Mesothelial cell of epicardium (in vitro differentiated cells): ENCODE results near the gene PROB1. TPM values are rescaled to one million over a fixed set of nuclear protein-coding genes. Genes with fewer than 3 reads are reported as not detected.

Source experiments
- DNase-seq, 2 experiments: peaks; one replicate each; pipeline ENCODE4 v3.0.0; 2021; ENCODE audit warnings: low spot score in 2 of 2; ENCODE audit not compliant: unreplicated experiment in 2 of 2
- H3K27ac Mint-ChIP-seq: 2 replicates; pipeline ENCODE4 v1.8.0; 2021; ENCODE audit warnings: mixed read lengths
- H3K27me3 Mint-ChIP-seq: 2 replicates; pipeline ENCODE4 v1.8.0; 2021; ENCODE audit warnings: low read depth, mixed read lengths
- H3K36me3 Mint-ChIP-seq: 2 replicates; pipeline ENCODE4 v1.8.0; 2021; ENCODE audit warnings: mixed read lengths
- H3K4me1 Mint-ChIP-seq: 2 replicates; pipeline ENCODE4 v1.8.0; 2021; ENCODE audit warnings: mixed read lengths
- H3K4me3 Mint-ChIP-seq: 2 replicates; pipeline ENCODE4 v1.8.0; 2021; ENCODE audit warnings: mild to moderate bottlenecking, moderate library complexity, mixed read lengths
- H3K9me3 Mint-ChIP-seq: 2 replicates; pipeline ENCODE4 v1.8.0; 2021; ENCODE audit warnings: mixed read lengths
- total RNA-seq: library from RNA; stranded (reverse); gene quantifications from 3 replicates; pipeline ENCODE4 v1.2.1, GENCODE V29; 2021
- TF ChIP-seq, protein P1 (sequence below): fragments of 200-600 bp; sonication (generic); IDR thresholded peaks from one replicate; pipeline ENCODE4 v1.5.0; 2021; ENCODE audit warnings: antibody characterized with exemption; ENCODE audit not compliant: unreplicated experiment

The PROB1 gene
- total RNA-seq, 1 donor from 2014 or later: 1.6 TPM

- Mint-ChIP-seq H3K4me1 (peaks cover 30% of the 10 kb centered on the region), H3K27ac (peak overlapping the region; percentile 99), H3K9me3 (no peaks in the 10 kb centered on the region), H3K27me3 (no peaks in the 10 kb centered on the region), H3K36me3 (peaks cover 17% of the 10 kb centered on the region), H3K4me3 (peak overlapping the region; percentile 96)
- DNase-seq: no peak
- TF ChIP-seq, protein P1, sequence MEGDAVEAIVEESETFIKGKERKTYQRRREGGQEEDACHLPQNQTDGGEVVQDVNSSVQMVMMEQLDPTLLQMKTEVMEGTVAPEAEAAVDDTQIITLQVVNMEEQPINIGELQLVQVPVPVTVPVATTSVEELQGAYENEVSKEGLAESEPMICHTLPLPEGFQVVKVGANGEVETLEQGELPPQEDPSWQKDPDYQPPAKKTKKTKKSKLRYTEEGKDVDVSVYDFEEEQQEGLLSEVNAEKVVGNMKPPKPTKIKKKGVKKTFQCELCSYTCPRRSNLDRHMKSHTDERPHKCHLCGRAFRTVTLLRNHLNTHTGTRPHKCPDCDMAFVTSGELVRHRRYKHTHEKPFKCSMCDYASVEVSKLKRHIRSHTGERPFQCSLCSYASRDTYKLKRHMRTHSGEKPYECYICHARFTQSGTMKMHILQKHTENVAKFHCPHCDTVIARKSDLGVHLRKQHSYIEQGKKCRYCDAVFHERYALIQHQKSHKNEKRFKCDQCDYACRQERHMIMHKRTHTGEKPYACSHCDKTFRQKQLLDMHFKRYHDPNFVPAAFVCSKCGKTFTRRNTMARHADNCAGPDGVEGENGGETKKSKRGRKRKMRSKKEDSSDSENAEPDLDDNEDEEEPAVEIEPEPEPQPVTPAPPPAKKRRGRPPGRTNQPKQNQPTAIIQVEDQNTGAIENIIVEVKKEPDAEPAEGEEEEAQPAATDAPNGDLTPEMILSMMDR: no peak
These were observed 52.5 kb downstream of the PROB1 start for GRCh38 chr5:139342423-139342723.

GRCh38 chr5:139341689-139342422, 53.0 kb downstream of the PROB1 start, which contains the start of gene PAIP2:
Gene PAIP2, plus strand, starts transcription at chr5:139341854. Its CDS starts 21,931 bp downstream, at chr5:139363785.
- Mint-ChIP-seq H3K36me3 (peaks cover 15% of the 10 kb centered on the region), H3K4me3 (peak within 1 kb of the TSS; percentile 96), H3K9me3 (no peaks in the 10 kb centered on the region), H3K4me1 (peaks cover 30% of the 10 kb centered on the region), H3K27me3 (no peaks in the 10 kb centered on the region), H3K27ac (peak within 1 kb of the TSS; percentile 99)
- DNase-seq: peak; percentile 97 to 98
- TF ChIP-seq, protein P1: peak; percentile 53

GRCh38 chr5:139341187-139341688, 53.7 kb downstream of the PROB1 start:
- H3K27ac Mint-ChIP-seq: peak overlapping the region; percentile 99

More at GRCh38 chr5:139341187-139341688, 53.7 kb downstream of the PROB1 start:
- H3K9me3 Mint-ChIP-seq: no peaks in the 10 kb centered on the region
- H3K4me1 Mint-ChIP-seq: peaks cover 30% of the 10 kb centered on the region
- no peak for DNase-seq
- TF ChIP-seq, protein P1: no peak
- H3K4me3 Mint-ChIP-seq: peak overlapping the region; percentile 96
- H3K27me3 Mint-ChIP-seq: no peaks in the 10 kb centered on the region
- peaks cover 13% of the 10 kb centered on the region for H3K36me3 Mint-ChIP-seq

Other genes starting within 250 kb of the PROB1 start
- gene SIL1, start 196.7 kb downstream of the PROB1 start, total RNA-seq: 46.2 to 55.4 TPM (median 51.2 TPM) in 3 replicates
- gene MATR3, start 101.4 kb downstream of the PROB1 start, total RNA-seq: 267 to 318 TPM (median 280 TPM) in 3 replicates
- 86.6 to 93.4 TPM (median 88.2 TPM) in 3 replicates for gene PAIP2, start 53.2 kb downstream of the PROB1 start, total RNA-seq
- not detected in 3 replicates for gene SLC23A1, start 11.8 kb downstream of the PROB1 start, total RNA-seq
- 0.20 TPM in 1 of 3 replicates, not detected in the others for gene MZB1, start 5.2 kb downstream of the PROB1 start, total RNA-seq
- 4.8 to 6.5 TPM (median 6.1 TPM) in 3 replicates for gene SPATA24, start 9.0 kb upstream of the PROB1 start, total RNA-seq
- 24.9 to 28.9 TPM (median 25.2 TPM) in 3 replicates for gene DNAJC18, start 44.4 kb upstream of the PROB1 start, total RNA-seq
- gene ECSCR, start 67.6 kb upstream of the PROB1 start, total RNA-seq: 0.29 TPM in 1 of 3 replicates, not detected in the others
- not detected in 3 replicates for gene SMIM33, start 75.9 kb upstream of the PROB1 start, total RNA-seq
- gene STING1, start 87.7 kb upstream of the PROB1 start, total RNA-seq: 26.8 to 30.3 TPM (median 27.0 TPM) in 3 replicates
- 119 to 125 TPM (median 123 TPM) in 3 replicates for gene UBE2D2, start 166.2 kb upstream of the PROB1 start, total RNA-seq